IMR-90 (cell line): ENCODE results near the gene SMIM5. TPM values are rescaled to one million over a fixed set of nuclear protein-coding genes. Genes with fewer than 3 reads are reported as not detected.
A peak's percentile ranks its signal among the peaks of the same experiment; 100 is the strongest.

Experiments used
- ATAC-seq: fragments of 200-7000 bp; cut with Tn5 transposase; 2 replicates; pipeline ENCODE4 v1.9.1; 2020; ENCODE audit warnings: low read depth, mild to moderate bottlenecking, moderate library complexity
- BruUV-seq: library from RNA; stranded (reverse); fragments of 400-500 nt; replicated peaks from 2 replicates; lab custom pipeline; 2021; lab: Mats Ljungman, UMichigan
- CTCF ChIA-PET: fragments of 300-600 bp; formaldehyde crosslinking; extraction: SDS; loops from one replicate; lab custom pipeline; 2021; ENCODE audit warnings: antibody characterized with exemption; lab: Yijun Ruan, JAX
- POLR2A ChIA-PET: fragments of 300-600 bp; sonication (Branson Sonifier 250); formaldehyde crosslinking; loops from one replicate; lab custom pipeline; 2022; ENCODE audit warnings: antibody characterized with exemption; ENCODE audit not compliant: unreplicated experiment; lab: Charles Lee
- DNase-seq: peaks from one replicate; pipeline ENCODE4 v3.0.0; 2013
- H2AFZ ChIP-seq: replicated peaks from 2 replicates; pipeline ENCODE3; 2013; ENCODE audit warnings: low read length, mild to moderate bottlenecking; ENCODE audit not compliant: poor library complexity
- H2AK5ac ChIP-seq: 2 replicates; pipeline ENCODE4 v1.6.1; 2013; ENCODE audit warnings: low read depth, low read length, inconsistent platforms
- H2AK9ac ChIP-seq: replicated peaks from 2 replicates; pipeline ENCODE3; 2013; ENCODE audit warnings: mild to moderate bottlenecking, low read depth, low read length, moderate library complexity; ENCODE audit not compliant: poor library complexity
- H2BK120ac ChIP-seq: 2 replicates; pipeline ENCODE4 v1.6.1; 2013; ENCODE audit warnings: low read depth, low read length, inconsistent platforms
- H2BK15ac ChIP-seq: 3 replicates; pipeline ENCODE4 v1.6.1; 2013; ENCODE audit warnings: low read depth, low read length, inconsistent platforms
- H2BK20ac ChIP-seq: 2 replicates; pipeline ENCODE4 v1.6.1; 2013; ENCODE audit warnings: low read depth, mild to moderate bottlenecking, inconsistent platforms, low read length, moderate library complexity
- H2BK5ac ChIP-seq: 2 replicates; pipeline ENCODE4 v1.6.1; 2013; ENCODE audit warnings: mild to moderate bottlenecking, low read depth, low read length, inconsistent platforms; ENCODE audit not compliant: poor library complexity, severe bottlenecking
- H3K14ac ChIP-seq: replicated peaks from 2 replicates; pipeline ENCODE4 v1.6.1; 2013; ENCODE audit warnings: low read depth, low read length, inconsistent platforms
- H3K18ac ChIP-seq: 2 replicates; pipeline ENCODE4 v1.6.1; 2013; ENCODE audit warnings: low read depth, low read length, control low read depth
- H3K23ac ChIP-seq: 2 replicates; pipeline ENCODE4 v1.6.1; 2013; ENCODE audit warnings: low read depth, low read length, inconsistent platforms
- H3K27ac ChIP-seq: 2 replicates; pipeline ENCODE4 v1.5.1; 2013; ENCODE audit warnings: mild to moderate bottlenecking, control low read depth, low read length; ENCODE audit not compliant: insufficient read depth
- H3K27me3 ChIP-seq: 2 replicates; pipeline ENCODE4 v1.6.1; 2013; ENCODE audit warnings: low read length; ENCODE audit not compliant: control insufficient read depth, insufficient read depth
- H3K36me3 ChIP-seq: 2 replicates; pipeline ENCODE4 v1.6.1; 2013; ENCODE audit warnings: low read length, mixed read lengths; ENCODE audit not compliant: control insufficient read depth, insufficient read depth
- H3K4ac ChIP-seq: 2 replicates; pipeline ENCODE4 v1.6.1; 2013; ENCODE audit warnings: low read depth, low read length, inconsistent platforms
- H3K4me1 ChIP-seq: 2 replicates; pipeline ENCODE4 v1.6.1; 2013; ENCODE audit warnings: low read length, mixed read lengths; ENCODE audit not compliant: control insufficient read depth, insufficient read depth
- H3K4me2 ChIP-seq: 2 replicates; pipeline ENCODE4 v1.6.1; 2013; ENCODE audit warnings: low read depth, mild to moderate bottlenecking, control low read depth, low read length, moderate library complexity
- H3K4me3 ChIP-seq: 2 replicates; pipeline ENCODE4 v1.5.1; 2013; ENCODE audit warnings: low read depth, mild to moderate bottlenecking, control low read depth, low read length, moderate library complexity; ENCODE audit not compliant: insufficient read depth
- H3K56ac ChIP-seq: 2 replicates; pipeline ENCODE4 v1.6.1; 2013; ENCODE audit warnings: low read length, inconsistent platforms; ENCODE audit not compliant: insufficient read depth; ENCODE audit errors: extremely low read depth
- H3K79me1 ChIP-seq, 2 experiments: 2 replicates each; pipeline ENCODE4 v1.6.1; 2013; ENCODE audit warnings: low read length in 2 of 2, inconsistent platforms in 1 of 2, low read depth in 1 of 2
- H3K9ac ChIP-seq: 2 replicates; pipeline ENCODE4 v1.6.1; 2013; ENCODE audit warnings: low read depth, low read length, control low read depth
- H3K9me1 ChIP-seq: 2 replicates; pipeline ENCODE4 v1.6.1; 2013; ENCODE audit warnings: low read length, inconsistent platforms; ENCODE audit not compliant: insufficient read depth
- H3K9me3 ChIP-seq: 2 replicates; pipeline ENCODE4 v1.6.1; 2013; ENCODE audit warnings: low read length; ENCODE audit not compliant: control insufficient read depth, insufficient read depth
- H4K20me1 ChIP-seq: 2 replicates; pipeline ENCODE4 v1.6.1; 2013; ENCODE audit warnings: low read length, inconsistent platforms; ENCODE audit not compliant: insufficient read depth
- H4K5ac ChIP-seq: 2 replicates; pipeline ENCODE4 v1.6.1; 2013; ENCODE audit warnings: mild to moderate bottlenecking, low read depth, low read length, control low read depth
- H4K8ac ChIP-seq, 2 experiments: 2 replicates each; pipeline ENCODE4 v1.6.1; 2013; ENCODE audit warnings: low read depth in 2 of 2, low read length in 2 of 2, control low read depth in 1 of 2, inconsistent platforms in 1 of 2
- H4K91ac ChIP-seq: 2 replicates; pipeline ENCODE4 v1.6.1; 2013; ENCODE audit warnings: low read depth, low read length, inconsistent platforms; ENCODE audit not compliant: insufficient read depth
- FOS ChIP-seq: fragments of 150-350 bp; IDR thresholded peaks from 2 replicates; pipeline ENCODE4 v1.6.1; 2016; ENCODE audit warnings: low read depth, low read length
- MXI1 ChIP-seq: IDR thresholded peaks from 2 replicates; pipeline ENCODE4 v1.6.1; 2012; ENCODE audit warnings: low read depth, mild to moderate bottlenecking, low read length, moderate library complexity, borderline replicate concordance
- SMC3 ChIP-seq: fragments of 150-350 bp; IDR thresholded peaks from 2 replicates; pipeline ENCODE4 v1.6.1; 2016; ENCODE audit warnings: low read depth, mild to moderate bottlenecking, antibody characterized with exemption, low read length, moderate library complexity
- WGBS, 2 experiments: methylation state at CpG; one replicate each; pipeline versions ENCODE4 v1.1.5 to v1.1.7; 2013; ENCODE audit warnings: missing lambda C conversion rate in 2 of 2; ENCODE audit not compliant: insufficient read length in 1 of 2; ENCODE audit errors: extremely low coverage in 2 of 2; 5-methylcytosine and 5-hydroxymethylcytosine counted together
- dilution Hi-C: fragments of 300-500 bp; cut with HindIII; formaldehyde crosslinking; loops from one replicate; pipeline ENCODE4 v1.14.3; 2018; ENCODE audit warnings: low sequenced_read_pairs; ENCODE audit not compliant: unreplicated experiment
- in situ Hi-C: fragments of 300-500 bp; cut with MboI; formaldehyde crosslinking; loops from 3 replicates; pipeline ENCODE4 v1.14.3; 2019; ENCODE audit warnings: low sequenced_read_pairs, inconsistent platforms, mixed read lengths
- intact Hi-C: fragments of 100-400 bp; cut with micrococcal nuclease; formaldehyde crosslinking; loops from 2 replicates; pipeline ENCODE4 v1.10.0; 2022
- polyA plus RNA-seq, 3 experiments: library from polyadenylated mRNA; depleted of rRNA; stranded (reverse); fragments of >200 nt; gene quantifications; 2 replicates each; pipeline ENCODE4 v1.2.3, GENCODE V29; 2012; ENCODE audit warnings: low replicate concordance in 1 of 3
- total RNA-seq: library from RNA; depleted of rRNA; stranded (reverse); fragments of >200 nt; gene quantifications from 2 replicates; pipeline ENCODE4 v1.2.3, GENCODE V29; 2012
- TF ChIP-seq, protein P1 (sequence below): conservative IDR thresholded peaks from 2 replicates; pipeline ENCODE4 v1.5.1; 2012; ENCODE audit warnings: mild to moderate bottlenecking, low read depth, low read length, improper control_type of control experiment

SMIM5 gene
- total and polyA plus RNA-seq, 2 of the 4 experiments (the other 2 are of a cell fraction): not detected

DNA sequence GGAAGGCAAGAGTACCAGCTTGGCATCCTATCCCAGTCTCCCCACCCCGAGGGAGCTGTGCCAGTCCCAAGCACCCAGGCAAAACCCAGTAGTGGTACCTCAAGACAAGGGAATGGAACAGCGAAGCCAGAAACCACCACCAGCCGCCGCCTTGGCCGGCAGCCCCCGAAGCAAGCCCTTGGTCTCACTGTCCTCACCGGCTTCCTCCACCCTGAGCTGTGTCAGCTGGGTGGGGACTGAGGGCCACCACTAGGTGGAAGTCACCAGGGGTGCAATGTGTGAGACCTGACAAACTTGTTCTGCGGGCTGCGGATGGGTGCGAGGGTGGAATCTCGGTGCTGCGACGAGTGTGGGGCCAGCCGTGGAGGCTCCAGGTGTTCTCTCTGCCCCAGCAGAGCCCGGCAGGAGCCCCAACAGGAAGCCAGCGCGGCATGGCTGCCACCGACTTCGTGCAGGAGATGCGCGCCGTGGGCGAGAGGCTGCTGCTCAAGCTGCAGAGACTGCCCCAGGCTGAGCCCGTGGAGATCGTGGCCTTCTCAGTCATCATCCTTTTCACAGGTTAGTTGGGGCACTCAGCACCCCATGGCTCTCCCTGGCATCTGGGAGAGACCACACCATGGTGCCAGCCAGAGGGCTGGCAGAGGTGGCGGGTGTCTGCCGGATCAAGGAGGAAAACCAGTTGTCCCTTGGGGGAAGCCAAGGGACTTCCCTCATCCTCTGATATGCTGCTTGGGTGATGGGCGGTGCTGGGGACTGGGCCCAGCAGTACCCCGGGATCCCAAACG lies 6.7 kb downstream of the SMIM5 start:
- Histone ChIP-seq H3K4me3 (no peak overlapping the region), H3K9me3 (no peaks in the 10 kb centered on the region), H2BK5ac (no peak overlapping the region), H3K27me3 (no peaks in the 10 kb centered on the region), H4K91ac (no peak overlapping the region), H4K5ac (no peak overlapping the region), H3K4ac (no peak overlapping the region), H4K8ac (no peak overlapping the region), H3K79me1 (no peaks in the 10 kb centered on the region), H3K36me3 (peaks cover 11% of the 10 kb centered on the region; the same call in 1 of the 2 replicates), H3K27ac (no peak overlapping the region), H2BK120ac (no peak overlapping the region), H3K9ac (no peak overlapping the region), H4K20me1 (no peaks in the 10 kb centered on the region; the same call in 1 of the 2 replicates), H2BK15ac (no peak overlapping the region), H3K56ac (no peak overlapping the region), H3K9me1 (no peaks in the 10 kb centered on the region), H3K4me1 (no peaks in the 10 kb centered on the region), H2AK9ac (no peak overlapping the region), H3K14ac (no peak overlapping the region), H2AFZ (peak overlapping the region; percentile 21), H3K18ac (no peak overlapping the region), H2AK5ac (no peak overlapping the region), H3K23ac (no peak overlapping the region), H3K4me2 (no peak overlapping the region), H2BK20ac (no peak overlapping the region)
- ATAC-seq (no peak), DNase-seq (no peak)
- in situ Hi-C loops (no loop called here), intact Hi-C loops (no loop called here), dilution Hi-C loops (no loop called here)
- 92% methylated on average over 21 of the region's 30 CpGs; no CpG with 5 or more reads in 1 of the 2 experiments for WGBS, 2 experiments
- TF ChIP-seq MXI1 (no peak), FOS (no peak), SMC3 (no peak)
- TF ChIP-seq, protein P1, sequence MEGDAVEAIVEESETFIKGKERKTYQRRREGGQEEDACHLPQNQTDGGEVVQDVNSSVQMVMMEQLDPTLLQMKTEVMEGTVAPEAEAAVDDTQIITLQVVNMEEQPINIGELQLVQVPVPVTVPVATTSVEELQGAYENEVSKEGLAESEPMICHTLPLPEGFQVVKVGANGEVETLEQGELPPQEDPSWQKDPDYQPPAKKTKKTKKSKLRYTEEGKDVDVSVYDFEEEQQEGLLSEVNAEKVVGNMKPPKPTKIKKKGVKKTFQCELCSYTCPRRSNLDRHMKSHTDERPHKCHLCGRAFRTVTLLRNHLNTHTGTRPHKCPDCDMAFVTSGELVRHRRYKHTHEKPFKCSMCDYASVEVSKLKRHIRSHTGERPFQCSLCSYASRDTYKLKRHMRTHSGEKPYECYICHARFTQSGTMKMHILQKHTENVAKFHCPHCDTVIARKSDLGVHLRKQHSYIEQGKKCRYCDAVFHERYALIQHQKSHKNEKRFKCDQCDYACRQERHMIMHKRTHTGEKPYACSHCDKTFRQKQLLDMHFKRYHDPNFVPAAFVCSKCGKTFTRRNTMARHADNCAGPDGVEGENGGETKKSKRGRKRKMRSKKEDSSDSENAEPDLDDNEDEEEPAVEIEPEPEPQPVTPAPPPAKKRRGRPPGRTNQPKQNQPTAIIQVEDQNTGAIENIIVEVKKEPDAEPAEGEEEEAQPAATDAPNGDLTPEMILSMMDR: no peak
- BruUV-seq: no TSS peak
- ChIA-PET POLR2A (no interaction called here), CTCF (no interaction called here)
